Measurements from ENCODE around the gene FAM219B. TPM values are rescaled to one million over a fixed set of nuclear protein-coding genes. Genes with fewer than 3 reads are reported as not detected.
A peak's percentile ranks its signal among the peaks of the same experiment; 100 is the strongest.

The FAM219B gene
- total and polyA plus RNA-seq, 8 donors = 12.3 to 85.3 (median 40.3) TPM

DNA sequence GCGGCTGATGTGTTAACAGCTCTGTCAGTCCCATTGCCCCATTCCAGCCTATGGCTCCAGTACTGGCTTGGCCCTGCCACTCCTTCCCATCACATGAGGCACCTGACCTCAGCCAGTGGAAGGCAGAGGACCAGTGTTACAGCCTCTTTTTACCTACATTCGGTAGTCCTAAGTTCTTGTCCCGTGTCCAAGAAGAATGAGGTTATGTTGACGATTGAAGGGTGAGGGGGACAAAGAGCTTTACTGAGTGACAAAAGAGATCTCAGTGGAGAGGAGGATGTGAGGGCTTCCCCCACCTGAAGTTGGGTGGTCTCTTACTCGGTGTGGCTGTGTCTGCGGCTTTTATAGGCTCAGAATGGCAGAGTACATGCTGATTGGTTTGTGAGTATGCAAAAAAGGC lies 24.1 kb downstream of the FAM219B start:
- no peak for DNase-seq
- no peak for TF ChIP-seq EP300 (IDR thresholded peaks at IDR 0.05)
- TF ChIP-seq POLR2A (IDR thresholded peaks at IDR 0.05) = no peak

GRCh38 chr15:74878273-74878672 lies 28.4 kb downstream of the FAM219B start:
- TF ChIP-seq EP300 (IDR thresholded peaks at IDR 0.05) (no peak), POLR2AphosphoS5 (IDR thresholded peaks at IDR 0.05) (no peak), POLR2A (IDR thresholded peaks at IDR 0.05) (no peak)
- TF ChIP-seq, protein P1, sequence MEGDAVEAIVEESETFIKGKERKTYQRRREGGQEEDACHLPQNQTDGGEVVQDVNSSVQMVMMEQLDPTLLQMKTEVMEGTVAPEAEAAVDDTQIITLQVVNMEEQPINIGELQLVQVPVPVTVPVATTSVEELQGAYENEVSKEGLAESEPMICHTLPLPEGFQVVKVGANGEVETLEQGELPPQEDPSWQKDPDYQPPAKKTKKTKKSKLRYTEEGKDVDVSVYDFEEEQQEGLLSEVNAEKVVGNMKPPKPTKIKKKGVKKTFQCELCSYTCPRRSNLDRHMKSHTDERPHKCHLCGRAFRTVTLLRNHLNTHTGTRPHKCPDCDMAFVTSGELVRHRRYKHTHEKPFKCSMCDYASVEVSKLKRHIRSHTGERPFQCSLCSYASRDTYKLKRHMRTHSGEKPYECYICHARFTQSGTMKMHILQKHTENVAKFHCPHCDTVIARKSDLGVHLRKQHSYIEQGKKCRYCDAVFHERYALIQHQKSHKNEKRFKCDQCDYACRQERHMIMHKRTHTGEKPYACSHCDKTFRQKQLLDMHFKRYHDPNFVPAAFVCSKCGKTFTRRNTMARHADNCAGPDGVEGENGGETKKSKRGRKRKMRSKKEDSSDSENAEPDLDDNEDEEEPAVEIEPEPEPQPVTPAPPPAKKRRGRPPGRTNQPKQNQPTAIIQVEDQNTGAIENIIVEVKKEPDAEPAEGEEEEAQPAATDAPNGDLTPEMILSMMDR (IDR thresholded peaks at IDR 0.05) = no peak
- H3K4me1 ChIP-seq = peaks cover 0 to 8% (median 7%) of the 10 kb centered on the region in 4 donors
- no peak overlapping the region for H3K4me3 ChIP-seq
- 69 to 91% (median 83%) methylated on average over 4 of the region's 4 CpGs for WGBS, 5 donors
- no peaks in the 10 kb centered on the region for H3K36me3 ChIP-seq
- no peaks in the 10 kb centered on the region for H3K9me3 ChIP-seq
- H3K27ac ChIP-seq = no peak overlapping the region
- no peaks in the 10 kb centered on the region for H3K27me3 ChIP-seq
- intact Hi-C loops (cut with DNase I; ENCODE audit: low total_unique reads) = no loop called here
- DNase-seq = no peak

More for the DNA sequence above, 24.1 kb downstream of the FAM219B start:
- no peaks in the 10 kb centered on the region for H3K4me1 ChIP-seq
- intact Hi-C loops (cut with DNase I; ENCODE audit: low total_unique reads) = no loop called here
- no peak overlapping the region for H3K27ac ChIP-seq
- H3K9me3 ChIP-seq = no peaks in the 10 kb centered on the region
- H3K4me3 ChIP-seq = no peak overlapping the region
- WGBS, 5 donors = 84 to 96% (median 93%) methylated on average over 6 of the region's 6 CpGs
- no peaks in the 10 kb centered on the region for H3K36me3 ChIP-seq
- H3K27me3 ChIP-seq = no peaks in the 10 kb centered on the region

DNA sequence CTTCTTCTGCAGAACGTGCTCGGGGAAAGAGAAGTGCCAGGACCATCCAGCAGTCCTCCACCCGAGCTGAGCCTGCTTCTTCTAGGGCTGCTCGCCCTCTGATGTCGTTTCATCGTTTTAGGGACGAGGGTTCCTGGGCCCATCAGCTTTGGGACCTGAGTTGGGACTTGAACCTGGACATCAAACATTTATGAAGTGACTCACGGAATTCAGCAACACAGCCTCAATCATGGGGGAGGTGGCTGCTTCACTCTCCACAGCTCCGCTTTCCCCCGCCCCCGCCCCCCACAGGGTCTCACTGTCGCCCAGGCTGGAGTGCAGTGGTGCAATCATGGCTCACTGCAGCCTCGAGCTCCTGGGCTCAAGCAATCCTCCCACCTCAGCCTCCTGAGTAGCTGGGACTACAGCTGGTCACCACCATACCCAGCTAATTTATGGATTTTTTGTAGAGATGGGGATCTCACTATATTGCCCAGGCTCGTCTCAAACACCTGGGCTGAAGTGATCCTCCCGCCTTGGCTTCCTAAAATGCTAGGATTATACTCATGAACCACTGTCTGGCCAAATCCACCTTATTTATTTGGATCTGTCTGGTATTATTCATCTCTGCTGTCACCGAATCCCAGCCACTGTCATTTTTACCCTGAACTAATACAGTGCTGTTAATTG lies 32.8 kb downstream of the FAM219B start:
- Histone ChIP-seq H3K4me3 (peak overlapping the region; percentile 59 to 68 (median 62)), H3K36me3 (no peaks in the 10 kb centered on the region), H3K27me3 (no peaks in the 10 kb centered on the region), H3K27ac (peak overlapping the region; percentile 51 to 95 (median 94)), H3K4me1 (peaks cover 36 to 48% (median 46%) of the 10 kb centered on the region in 4 donors), H3K9me3 (no peaks in the 10 kb centered on the region)
- TF ChIP-seq, protein P1 (IDR thresholded peaks at IDR 0.05) = no peak
- TF ChIP-seq POLR2A (IDR thresholded peaks at IDR 0.05) (no peak), EP300 (IDR thresholded peaks at IDR 0.05) (no peak), POLR2AphosphoS5 (IDR thresholded peaks at IDR 0.05) (no peak)
- intact Hi-C loops (cut with DNase I; ENCODE audit: low total_unique reads) = no loop called here
- WGBS, 5 donors = 23 to 32% (median 28%) methylated on average over 15 to 16 of the region's 16 CpGs
- DNase-seq = peak in 1 of 2 donors; percentile 57

DNA sequence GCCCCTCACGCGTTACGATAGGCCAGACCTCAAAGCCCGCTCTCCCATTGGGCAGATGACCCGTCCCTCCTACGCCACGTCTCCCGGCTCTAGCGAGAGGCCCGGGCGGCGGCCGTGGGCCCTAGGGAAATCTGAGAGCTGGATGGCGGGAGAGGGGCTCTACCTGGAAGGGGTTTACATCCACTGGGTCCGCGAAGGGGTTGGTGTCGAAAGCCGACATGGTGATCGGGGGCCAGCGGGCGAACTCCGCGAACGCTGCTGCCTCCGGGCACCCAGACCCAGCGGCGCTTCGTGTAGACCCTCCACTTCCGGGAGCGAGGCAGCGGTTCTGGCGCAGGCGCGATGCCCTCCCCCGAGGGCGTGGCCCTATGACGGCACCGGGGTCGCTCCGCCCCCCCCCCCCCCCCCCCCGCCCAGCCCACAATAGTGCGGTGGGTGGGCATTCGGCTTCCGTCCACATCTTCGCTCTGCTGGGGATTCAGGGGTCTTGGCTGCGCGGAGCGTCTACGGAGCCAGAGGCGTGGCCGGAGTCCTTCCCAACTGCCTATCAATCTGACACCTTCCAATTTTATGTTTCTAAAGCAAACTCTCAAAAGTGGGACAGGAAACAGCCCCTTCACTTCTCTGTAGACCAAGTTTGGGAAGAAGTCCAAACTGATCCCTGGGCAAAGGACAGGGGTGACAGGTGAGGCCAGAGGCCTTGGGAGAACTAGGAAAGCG lies 33.5 kb downstream of the FAM219B start, which contains the start of gene SCAMP2:
TSS of gene SCAMP2 (minus strand) at position 330 of the 720 bp plus-strand sequence. CDS start at position 220, 110 bp downstream.
- intact Hi-C loops (cut with DNase I; ENCODE audit: low total_unique reads) = no loop called here
- Histone ChIP-seq H3K4me1 (peaks cover 43 to 55% (median 53%) of the 10 kb centered on the region in 4 donors), H3K27ac (peak within 1 kb of the TSS; percentile 90 to 97 (median 94)), H3K27me3 (no peaks in the 10 kb centered on the region), H3K9me3 (no peaks in the 10 kb centered on the region), H3K36me3 (no peaks in the 10 kb centered on the region), H3K4me3 (peak within 1 kb of the TSS; percentile 59 to 68 (median 62))
- peak; percentile 94 to 98 for DNase-seq
- WGBS, 5 donors = 0 to 1% (median 1%) methylated on average over 16 to 51 of the region's 52 CpGs
- TF ChIP-seq EP300 (IDR thresholded peaks at IDR 0.05) (no peak), POLR2AphosphoS5 (IDR thresholded peaks at IDR 0.05) (peak; percentile 8 to 96 (median 92)), POLR2A (IDR thresholded peaks at IDR 0.05) (peak in 1 of 4 donors; percentile 72)
- TF ChIP-seq, protein P1 (IDR thresholded peaks at IDR 0.05) = no peak

All from stomach (tissue), 9 donors.